Glutamatergic neuron (in vitro differentiated cells): ENCODE results near the gene OR5D13. TPM values are rescaled to one million over a fixed set of nuclear protein-coding genes. Genes with fewer than 3 reads are reported as not detected.

ENCODE experiments used
- DNase-seq: peaks from one replicate; pipeline ENCODE4 v3.0.0; 2022
- H3K27ac Mint-ChIP-seq: one replicate; pipeline ENCODE4 v1.8.0; 2020; ENCODE audit warnings: mild to moderate bottlenecking, mixed read lengths, inconsistent platforms; ENCODE audit not compliant: unreplicated experiment
- H3K27me3 Mint-ChIP-seq: one replicate; pipeline ENCODE4 v1.8.0; 2020; ENCODE audit warnings: mild to moderate bottlenecking, moderate library complexity, mixed read lengths, inconsistent platforms; ENCODE audit not compliant: unreplicated experiment
- H3K36me3 Mint-ChIP-seq: one replicate; pipeline ENCODE4 v1.8.0; 2020; ENCODE audit warnings: mild to moderate bottlenecking, mixed read lengths, inconsistent platforms; ENCODE audit not compliant: unreplicated experiment
- H3K4me1 Mint-ChIP-seq: one replicate; pipeline ENCODE4 v1.8.0; 2020; ENCODE audit warnings: mild to moderate bottlenecking, low read depth, mixed read lengths, inconsistent platforms; ENCODE audit not compliant: unreplicated experiment
- H3K4me3 Mint-ChIP-seq: one replicate; pipeline ENCODE4 v1.8.0; 2020; ENCODE audit warnings: mild to moderate bottlenecking, mixed read lengths, inconsistent platforms; ENCODE audit not compliant: unreplicated experiment
- H3K9me3 Mint-ChIP-seq: one replicate; pipeline ENCODE4 v1.8.0; 2020; ENCODE audit warnings: mild to moderate bottlenecking, moderate library complexity, mixed read lengths, inconsistent platforms; ENCODE audit not compliant: unreplicated experiment
- CTCF ChIP-seq: fragments of 200-600 bp; sonication (generic); IDR thresholded peaks from one replicate; pipeline ENCODE4 v1.5.0; 2021; ENCODE audit not compliant: partially characterized antibody, unreplicated experiment
- total RNA-seq: library from RNA; stranded (reverse); fragmentation: NEBNext Ultra II Directional; extraction: Animal tissue kit (Norgen Biotek cat#: 25700); gene quantifications from one replicate; pipeline ENCODE4 v1.2.1, GENCODE V29; 2021; ENCODE audit not compliant: unreplicated experiment

OR5D13 gene
- total RNA-seq, 1 donor from 2014 or later, result not detected

- Mint-ChIP-seq H3K4me1 (no peaks in the 10 kb centered on the region), H3K36me3 (peaks cover 5% of the 10 kb centered on the region), H3K9me3 (peaks cover 9% of the 10 kb centered on the region), H3K4me3 (no peak within 1 kb of the TSS), H3K27ac (no peak within 1 kb of the TSS), H3K27me3 (no peaks in the 10 kb centered on the region)
- no peak for TF ChIP-seq CTCF
- no peak for DNase-seq
These were observed 22.0 kb downstream of the OR5D13 start, which contains the start of gene OR5D14 for GRCh38 chr11:55795256-55795655. OR5D14 (plus strand) TSS chr11:55795556; CDS start chr11:55795556, 0 bp downstream.

- peaks cover 13% of the 10 kb centered on the region for H3K9me3 Mint-ChIP-seq
- H3K27me3 Mint-ChIP-seq, result no peaks in the 10 kb centered on the region
- no peak for TF ChIP-seq CTCF
- no peak overlapping the region for H3K4me3 Mint-ChIP-seq
- H3K27ac Mint-ChIP-seq, result no peak overlapping the region
- no peak for DNase-seq
- H3K4me1 Mint-ChIP-seq, result no peaks in the 10 kb centered on the region
- H3K36me3 Mint-ChIP-seq, result no peaks in the 10 kb centered on the region
These were observed 33.0 kb downstream of the OR5D13 start for GRCh38 chr11:55806248-55806647.

- Mint-ChIP-seq H3K27ac (no peak within 1 kb of the TSS), H3K4me3 (no peak within 1 kb of the TSS), H3K36me3 (peaks cover 4% of the 10 kb centered on the region), H3K4me1 (no peaks in the 10 kb centered on the region), H3K27me3 (peaks cover 3% of the 10 kb centered on the region), H3K9me3 (peaks cover 11% of the 10 kb centered on the region)
- DNase-seq, result no peak
- no peak for TF ChIP-seq CTCF
These were observed 37.8 kb downstream of the OR5D13 start, which contains the start of gene OR5L1 for GRCh38 chr11:55811067-55811466. OR5L1 (plus strand) TSS chr11:55811367; CDS start chr11:55811467, 100 bp downstream.

- TF ChIP-seq CTCF, result no peak
- no peak for DNase-seq
- Mint-ChIP-seq H3K27me3 (peaks cover 3% of the 10 kb centered on the region), H3K4me3 (no peak within 1 kb of the TSS), H3K36me3 (no peaks in the 10 kb centered on the region), H3K4me1 (no peaks in the 10 kb centered on the region), H3K9me3 (peaks cover 8% of the 10 kb centered on the region), H3K27ac (no peak within 1 kb of the TSS)
These were observed 46.1 kb downstream of the OR5D13 start, which contains the start of gene OR5D18 for GRCh38 chr11:55819330-55819729. OR5D18 (plus strand) TSS chr11:55819630; CDS start chr11:55819630, 0 bp downstream.

Other genes with a start within 250 kb of the OR5D13 start
- gene OR4C15, start 219.0 kb upstream of the OR5D13 start, total RNA-seq, result not detected
- not detected for gene OR4C16, start 201.3 kb upstream of the OR5D13 start, total RNA-seq
- gene OR4C11, start 165.8 kb upstream of the OR5D13 start, total RNA-seq, result not detected
- not detected for gene OR4P4, start 138.3 kb upstream of the OR5D13 start, total RNA-seq
- not detected for gene OR4S2, start 125.1 kb upstream of the OR5D13 start, total RNA-seq
- gene OR4C6, start 111.2 kb upstream of the OR5D13 start, total RNA-seq, result not detected
- gene OR5D14, start 22.1 kb downstream of the OR5D13 start, total RNA-seq, result not detected
- not detected for gene OR5L1, start 37.9 kb downstream of the OR5D13 start, total RNA-seq
- not detected for gene OR5D18, start 46.2 kb downstream of the OR5D13 start, total RNA-seq
- not detected for gene OR5L2, start 53.8 kb downstream of the OR5D13 start, total RNA-seq
- not detected for gene OR5D16, start 65.3 kb downstream of the OR5D13 start, total RNA-seq
- 0.37 TPM for gene TRIM51, start 109.9 kb downstream of the OR5D13 start, total RNA-seq
- gene OR5W2, start 141.1 kb downstream of the OR5D13 start, total RNA-seq, result not detected
- not detected for gene OR5I1, start 163.0 kb downstream of the OR5D13 start, total RNA-seq
- not detected for gene OR10AG1, start 196.5 kb downstream of the OR5D13 start, total RNA-seq
- not detected for gene OR5F1, start 221.2 kb downstream of the OR5D13 start, total RNA-seq